Mesodermal cell (in vitro differentiated cells): ENCODE results near the gene ARMH1.
A peak's percentile ranks its signal among the peaks of the same experiment; 100 is the strongest.

ENCODE experiments used
- H3K27ac ChIP-seq: 2 replicates; pipeline ENCODE4 v1.7.0; 2013; ENCODE audit warnings: mild to moderate bottlenecking, low read depth, low read length, moderate library complexity; ENCODE audit not compliant: severe bottlenecking
- H3K36me3 ChIP-seq: 2 replicates; pipeline ENCODE4 v1.7.1; 2013; ENCODE audit warnings: mild to moderate bottlenecking, low read length, moderate library complexity; ENCODE audit not compliant: control insufficient read depth, insufficient read depth
- H3K4me1 ChIP-seq: one replicate; pipeline ENCODE4 v1.7.1; 2013; ENCODE audit warnings: mild to moderate bottlenecking, low read length; ENCODE audit not compliant: insufficient read depth, control insufficient read depth, poor library complexity, severe bottlenecking
- H3K4me3 ChIP-seq: 2 replicates; pipeline ENCODE4 v1.7.0; 2013; ENCODE audit warnings: low read length, control low read depth, mild to moderate bottlenecking; ENCODE audit not compliant: insufficient read depth, poor library complexity, severe bottlenecking; ENCODE audit errors: extremely low read depth
- H3K9me3 ChIP-seq: 2 replicates; pipeline ENCODE4 v1.7.1; 2013; ENCODE audit warnings: mild to moderate bottlenecking, low read length, moderate library complexity; ENCODE audit not compliant: control insufficient read depth
- WGBS, 2 experiments: methylation state at CpG; one replicate each; pipeline ENCODE4 v1.1.5; 2013; ENCODE audit warnings: missing lambda C conversion rate in 2 of 2; ENCODE audit not compliant: insufficient coverage in 2 of 2; 5-methylcytosine and 5-hydroxymethylcytosine counted together

The ARMH1 gene

DNA sequence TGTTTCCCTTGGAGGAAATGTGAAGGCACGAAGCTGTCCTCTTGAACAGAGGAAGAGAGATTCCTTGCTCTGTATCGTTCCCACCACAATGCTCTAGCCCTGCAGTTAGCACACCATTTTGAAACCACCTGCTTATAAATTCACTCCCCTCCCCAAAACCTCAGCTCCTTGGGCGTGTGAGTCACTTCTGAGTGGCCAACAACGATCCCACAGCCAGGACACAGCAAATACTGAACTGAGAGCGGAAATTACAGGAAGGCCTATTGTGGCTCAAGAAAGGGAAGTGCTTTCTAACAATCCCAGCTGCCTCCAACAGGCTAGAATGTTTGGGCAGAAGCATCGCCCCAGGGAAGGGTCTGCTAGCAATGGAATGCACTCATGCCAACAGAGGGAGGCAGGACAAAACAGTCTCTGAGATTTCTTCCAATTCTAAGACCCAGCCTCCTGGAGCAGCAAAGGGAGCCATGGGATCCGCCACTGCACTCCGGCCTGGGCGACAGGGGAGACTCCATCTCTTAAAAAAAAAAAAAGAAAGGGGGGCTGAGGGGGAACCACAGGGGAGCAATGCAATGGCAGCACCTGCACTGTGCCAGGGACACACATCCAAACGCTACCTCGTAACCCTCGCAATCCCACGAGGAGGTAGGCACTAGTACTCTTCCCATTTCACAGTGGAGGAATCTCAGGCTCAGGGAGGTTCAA lies 2.1 kb upstream of the ARMH1 start:
- Histone ChIP-seq H3K9me3 (no peaks in the 10 kb centered on the region), H3K36me3 (no peaks in the 10 kb centered on the region), H3K4me1 (peaks cover 21% of the 10 kb centered on the region), H3K27ac (peak overlapping the region; percentile 43), H3K4me3 (no peak overlapping the region)
- 59 to 71% methylated on average over 9 to 11 of the region's 13 CpGs for WGBS, 2 experiments

- Histone ChIP-seq H3K9me3 (no peaks in the 10 kb centered on the region), H3K27ac (peak overlapping the region; percentile 95), H3K36me3 (no peaks in the 10 kb centered on the region), H3K4me3 (peak overlapping the region; percentile 60), H3K4me1 (peaks cover 21% of the 10 kb centered on the region)
- WGBS, 2 experiments, result 90 to 95% methylated on average over 6 to 8 of the region's 14 CpGs
Measured at GRCh38 chr1:44672961-44673674, 1.4 kb upstream of the ARMH1 start.

DNA sequence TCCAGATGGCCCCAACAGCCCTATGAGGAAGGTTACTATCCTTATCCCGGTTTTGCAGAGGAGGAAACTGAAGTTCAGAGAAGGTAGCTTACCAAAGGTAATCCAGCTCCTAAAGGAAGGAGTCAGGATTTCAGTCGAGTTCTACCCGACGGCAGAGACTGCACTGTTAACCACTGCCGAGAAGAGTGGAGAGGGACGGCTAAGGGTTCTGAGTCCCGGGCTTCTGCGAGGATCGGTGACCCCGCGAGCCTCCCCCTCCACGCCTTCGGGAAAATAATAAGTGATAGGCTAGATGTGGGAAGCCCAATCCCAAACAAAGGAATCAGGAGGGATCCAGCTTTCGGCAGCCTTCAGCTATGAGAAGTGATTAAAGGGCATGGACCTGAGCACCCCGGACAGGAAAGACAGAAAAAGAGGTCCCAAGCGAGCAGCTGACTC lies 820 bp upstream of the ARMH1 start:
- H3K9me3 ChIP-seq, result no peaks in the 10 kb centered on the region
- H3K27ac ChIP-seq, result peak overlapping the region; percentile 95
- peaks cover 21% of the 10 kb centered on the region for H3K4me1 ChIP-seq
- H3K4me3 ChIP-seq, result peak overlapping the region; percentile 60
- 0 to 1% methylated on average over 5 to 16 of the region's 16 CpGs for WGBS, 2 experiments
- no peaks in the 10 kb centered on the region for H3K36me3 ChIP-seq

GRCh38 chr1:44675186-44675585 lies 672 bp downstream of the ARMH1 start:
- no peaks in the 10 kb centered on the region for H3K36me3 ChIP-seq
- H3K27ac ChIP-seq, result no peak overlapping the region
- H3K9me3 ChIP-seq, result no peaks in the 10 kb centered on the region
- peaks cover 21% of the 10 kb centered on the region for H3K4me1 ChIP-seq
- 96 to 97% methylated on average over 4 to 6 of the region's 7 CpGs for WGBS, 2 experiments
- H3K4me3 ChIP-seq, result peak overlapping the region; percentile 60

DNA sequence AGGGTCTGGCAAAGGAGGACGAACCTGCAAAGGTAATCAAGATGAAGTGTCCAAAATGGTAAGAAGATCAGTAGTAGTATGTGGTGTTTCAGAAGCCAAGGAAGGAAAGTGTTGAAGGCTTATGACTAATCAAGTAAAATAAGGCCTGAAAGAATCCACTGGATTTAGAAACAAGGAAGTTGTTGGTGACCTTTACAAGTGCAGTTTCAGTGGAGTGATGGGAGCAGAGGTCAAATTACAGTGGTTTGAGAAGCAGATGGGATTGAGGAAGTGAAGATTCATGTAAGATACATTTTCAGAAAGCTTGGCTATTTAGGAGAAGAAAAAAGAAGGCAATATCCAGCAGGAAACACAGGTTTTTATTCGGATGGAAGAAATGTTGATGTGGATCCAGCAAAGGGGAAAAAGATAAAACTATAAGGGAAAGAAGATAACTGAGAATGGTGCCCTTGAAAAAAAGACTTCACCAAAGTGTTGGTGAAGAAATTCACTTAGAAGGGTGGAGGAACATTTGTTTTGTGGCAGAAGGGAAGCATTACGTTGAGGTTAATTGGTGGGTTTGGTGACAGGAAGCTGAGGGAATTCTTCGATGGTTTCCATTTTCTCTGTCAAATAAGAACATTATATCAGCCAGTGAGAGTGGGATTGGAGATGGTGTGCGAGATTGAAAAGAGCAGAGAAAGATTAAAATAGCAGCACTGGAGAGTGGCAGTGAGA lies 2.1 kb downstream of the ARMH1 start:
- Histone ChIP-seq H3K4me3 (no peak overlapping the region), H3K9me3 (no peaks in the 10 kb centered on the region), H3K4me1 (peaks cover 21% of the 10 kb centered on the region), H3K27ac (no peak overlapping the region), H3K36me3 (no peaks in the 10 kb centered on the region)
- whole genome bisulfite sequencing, 2 experiments, result 86 to 100% methylated on average over 2 to 3 of the region's 5 CpGs

DNA sequence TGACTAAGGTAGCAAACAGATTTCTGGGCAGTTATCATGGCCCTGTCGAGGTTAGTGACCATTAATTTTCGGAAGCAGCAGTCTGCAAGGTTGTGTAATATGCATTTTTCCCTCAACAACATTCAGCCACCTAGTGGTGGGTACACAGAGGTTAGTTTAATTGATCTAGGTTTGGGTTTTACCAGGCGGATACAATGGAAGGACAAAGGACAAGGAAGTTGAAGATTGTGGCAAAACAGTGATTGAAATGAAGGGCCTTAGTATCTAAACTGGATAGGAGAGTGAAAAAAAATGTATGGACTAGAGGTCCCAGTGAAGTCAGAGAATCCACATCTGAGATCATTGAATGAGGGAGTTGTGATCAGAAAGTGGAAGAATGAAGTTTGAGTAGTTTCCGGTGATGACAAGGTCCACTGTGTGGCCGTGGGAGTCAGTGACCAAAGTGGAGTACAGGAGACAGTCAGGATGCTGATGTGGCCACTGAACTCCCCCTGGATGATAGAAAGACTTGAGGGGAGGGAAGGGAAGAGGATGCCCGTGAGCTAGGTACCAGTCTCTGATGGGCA lies 2.8 kb downstream of the ARMH1 start:
- H3K4me1 ChIP-seq, result peaks cover 21% of the 10 kb centered on the region
- 72 to 93% methylated on average over 4 to 6 of the region's 6 CpGs for WGBS, 2 experiments

DNA sequence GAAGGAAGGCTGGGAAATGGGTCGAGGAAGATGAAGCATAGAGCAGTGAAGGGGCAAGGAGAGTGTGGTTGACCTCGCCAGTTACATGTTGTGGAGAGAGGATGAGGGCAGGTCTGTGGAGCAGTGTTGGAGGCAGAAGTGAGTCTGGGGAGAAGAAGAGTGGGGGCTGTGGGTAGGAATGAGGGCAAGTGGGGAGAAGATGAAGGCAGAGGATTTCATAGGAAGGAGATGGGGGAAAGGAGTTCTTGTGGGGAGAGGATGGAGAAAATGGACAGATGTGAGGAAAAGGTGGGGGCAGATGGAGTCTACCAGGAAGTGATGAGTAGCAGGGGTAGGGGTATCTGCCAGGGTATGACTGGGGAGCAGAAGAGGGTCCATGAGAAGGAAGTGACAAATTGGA lies 3.6 kb downstream of the ARMH1 start:
- peaks cover 13% of the 10 kb centered on the region for H3K4me1 ChIP-seq
- H3K4me3 ChIP-seq, result no peak overlapping the region
- H3K27ac ChIP-seq, result no peak overlapping the region
- H3K36me3 ChIP-seq, result no peaks in the 10 kb centered on the region
- H3K9me3 ChIP-seq, result no peaks in the 10 kb centered on the region
- WGBS, 2 experiments, result 92% methylated on average over 2 of the region's 2 CpGs

More for the DNA sequence above, 2.8 kb downstream of the ARMH1 start:
- Histone ChIP-seq H3K36me3 (no peaks in the 10 kb centered on the region), H3K9me3 (no peaks in the 10 kb centered on the region), H3K27ac (no peak overlapping the region), H3K4me3 (no peak overlapping the region)

DNA sequence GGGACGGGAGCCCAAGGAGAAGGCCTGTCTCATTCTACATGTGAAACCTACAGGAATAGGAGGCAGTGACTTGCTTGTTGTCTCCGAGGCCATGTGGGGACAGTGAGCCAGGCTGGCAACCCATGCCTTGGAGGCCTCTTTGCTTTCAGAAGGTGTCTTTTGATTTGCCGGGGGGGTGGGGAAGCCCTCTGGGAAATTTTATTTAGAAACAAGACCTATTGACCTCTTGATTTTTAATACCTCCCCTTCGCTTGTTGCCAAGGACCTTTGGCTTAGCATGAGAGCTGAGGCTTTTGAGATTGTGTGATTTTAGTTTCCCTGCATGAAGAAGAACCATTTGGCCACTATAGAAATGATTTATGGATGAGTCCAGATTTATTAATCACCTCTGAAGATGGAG lies 4.1 kb downstream of the ARMH1 start:
- H3K4me1 ChIP-seq, result peaks cover 9% of the 10 kb centered on the region
- H3K4me3 ChIP-seq, result no peak overlapping the region
- H3K36me3 ChIP-seq, result no peaks in the 10 kb centered on the region
- H3K27ac ChIP-seq, result no peak overlapping the region
- H3K9me3 ChIP-seq, result no peaks in the 10 kb centered on the region
- 100% methylated on average over 1 of the region's 4 CpGs; no CpG with 5 or more reads in 1 of the 2 experiments for WGBS, 2 experiments

DNA sequence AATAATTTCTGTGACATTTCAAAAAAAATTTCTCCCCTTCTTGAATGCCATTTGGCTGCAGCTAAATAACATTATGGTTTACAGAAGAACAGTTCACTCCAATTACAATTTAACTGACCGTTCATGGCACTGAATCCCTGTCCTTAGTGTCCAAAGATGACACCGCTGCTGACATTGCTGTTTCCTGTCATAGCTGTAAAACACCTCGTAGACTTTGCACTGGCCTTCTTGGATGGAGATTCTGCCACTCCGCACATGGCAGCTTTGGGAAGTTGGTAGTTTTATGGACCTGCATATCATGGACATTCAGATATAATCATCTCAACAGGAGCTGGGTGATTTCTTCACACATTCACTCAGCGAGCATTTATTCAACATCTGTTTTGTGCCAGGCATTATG lies 5.0 kb downstream of the ARMH1 start:
- Histone ChIP-seq H3K27ac (no peak overlapping the region), H3K9me3 (no peaks in the 10 kb centered on the region), H3K4me3 (no peak overlapping the region), H3K4me1 (peaks cover 7% of the 10 kb centered on the region), H3K36me3 (no peaks in the 10 kb centered on the region)
- 87 to 91% methylated on average over 3 to 4 of the region's 5 CpGs for WGBS, 2 experiments

DNA sequence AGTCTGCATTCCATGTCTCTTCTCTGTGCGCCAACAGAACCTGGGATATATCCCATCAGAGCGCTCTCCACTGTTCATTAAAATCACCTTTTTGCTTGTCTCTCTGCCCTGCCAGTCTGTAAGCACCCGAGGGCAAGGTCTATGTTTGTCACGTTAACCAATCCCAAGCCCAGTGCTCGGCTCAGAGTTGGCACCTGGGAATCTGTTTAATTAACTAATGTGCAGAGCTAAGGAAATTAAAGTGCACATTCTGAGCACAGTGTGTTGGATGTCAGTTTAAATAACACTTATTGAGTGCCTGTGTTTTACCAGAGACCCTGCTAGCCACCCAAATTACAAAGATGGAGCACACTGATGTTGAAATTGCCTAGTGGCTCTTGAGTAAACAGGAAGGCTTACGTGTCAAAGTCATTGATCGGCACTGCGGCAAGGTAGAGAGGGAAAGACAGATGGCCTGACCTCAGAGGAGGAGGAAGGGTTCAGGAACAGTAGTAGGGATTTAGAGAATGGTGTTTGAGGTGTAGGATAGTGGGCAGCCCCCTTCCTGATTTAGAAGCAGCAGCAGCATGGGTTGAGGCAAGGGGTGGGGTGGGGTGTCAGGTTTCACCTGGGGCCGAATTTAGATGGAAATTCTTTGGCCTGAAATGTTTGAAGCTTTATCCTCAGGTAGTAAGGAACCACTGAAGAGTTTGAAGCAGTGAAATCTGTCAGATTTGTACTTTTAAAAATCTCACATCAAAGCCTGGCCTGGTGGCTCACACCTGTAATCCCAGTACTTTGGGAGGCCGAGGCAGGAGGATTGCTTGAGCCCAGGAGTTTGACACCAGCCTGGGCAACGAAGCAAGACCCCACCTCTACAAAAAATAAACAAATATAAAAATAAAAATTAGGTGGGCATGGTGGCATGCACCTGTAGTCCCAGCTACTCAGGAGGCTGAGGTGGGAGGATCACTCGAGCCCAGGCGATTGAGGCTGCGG lies 7.7 kb downstream of the ARMH1 start:
- H3K4me3 ChIP-seq, result no peak overlapping the region
- no peaks in the 10 kb centered on the region for H3K36me3 ChIP-seq
- no peaks in the 10 kb centered on the region for H3K4me1 ChIP-seq
- no peak overlapping the region for H3K27ac ChIP-seq
- 80 to 83% methylated on average over 11 to 12 of the region's 14 CpGs for WGBS, 2 experiments
- H3K9me3 ChIP-seq, result no peaks in the 10 kb centered on the region
